Measurements from ENCODE around the gene UNC93B1.
"Not testable (repeated sequence)": the region's sequence is repeated elsewhere in the genome, so short reads cannot be mapped to it uniquely, and the experiment has no call there.

Gene UNC93B1

DNA sequence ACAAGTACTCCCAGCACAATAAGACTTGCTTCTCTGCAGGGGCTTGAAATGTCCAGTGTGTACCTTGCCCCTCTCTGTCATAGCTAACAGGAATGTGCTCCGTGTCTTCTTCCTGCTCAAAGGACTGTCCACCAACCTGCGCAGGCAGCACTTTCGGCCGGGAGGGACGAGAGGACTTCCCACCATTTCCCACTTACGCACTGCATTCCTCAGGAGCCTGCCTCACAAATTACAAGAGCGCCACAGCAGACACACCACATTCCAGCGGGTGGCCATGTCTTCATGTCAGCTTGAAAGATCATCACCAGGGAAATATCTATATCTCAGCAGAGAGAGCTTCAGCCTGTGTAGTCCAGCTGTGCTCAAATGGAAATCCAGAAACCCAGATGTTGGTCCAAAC lies 53.2 kb downstream of the UNC93B1 start:
- DNase-seq: peak; percentile 75 to 81
- not testable (repeated sequence) for H3K23ac ChIP-seq (ENCODE audit: low read length)

DNA sequence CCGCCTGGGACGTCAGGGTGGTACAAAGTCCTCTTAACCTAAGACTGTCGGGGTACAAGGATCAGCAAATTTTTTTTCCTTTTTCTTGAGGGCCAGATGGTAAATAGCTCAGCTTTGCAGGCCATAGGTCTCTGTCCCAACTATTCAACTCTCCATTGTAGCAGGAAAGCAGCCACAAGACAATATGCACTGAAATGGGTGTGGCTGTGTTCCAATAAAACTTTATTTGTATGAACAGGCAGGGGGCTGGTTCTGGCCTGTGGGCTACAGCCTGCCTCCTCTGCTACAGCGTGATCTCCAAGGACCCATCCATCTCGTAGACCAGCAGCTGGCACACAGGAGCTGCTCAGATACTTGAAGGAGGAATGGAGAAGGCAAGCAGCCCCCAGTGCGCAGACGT lies 56.1 kb downstream of the UNC93B1 start:
- H3K23ac ChIP-seq (ENCODE audit: low read length); H2AK5ac ChIP-seq (ENCODE audit: low read length); H2AFZ ChIP-seq (ENCODE audit: insufficient read depth, low read length, poor library complexity); H4K12ac ChIP-seq (ENCODE audit: low read depth, low read length); H3K79me2 ChIP-seq (ENCODE audit: control insufficient read depth, insufficient read depth, low read length, poor library complexity); H3K9ac ChIP-seq (ENCODE audit: low read length); H3K4me1 ChIP-seq (ENCODE audit: control insufficient read depth in 1 of 2, insufficient read depth in 2 of 2, low read length in 2 of 2); H2BK5ac ChIP-seq (ENCODE audit: low read depth, low read length, poor library complexity); H3K27me3 ChIP-seq (ENCODE audit: insufficient read depth, low read length); H4K8ac ChIP-seq (ENCODE audit: low read depth, low read length); H3K9me3 ChIP-seq (ENCODE audit: insufficient read depth, low read depth, low read length); H3K14ac ChIP-seq (ENCODE audit: low read length); H4K91ac ChIP-seq (ENCODE audit: low read depth, low read length); H2BK120ac ChIP-seq (ENCODE audit: insufficient read depth, low read length, poor library complexity); H3K4me2 ChIP-seq (ENCODE audit: low read length); H3K18ac ChIP-seq (ENCODE audit: low read length); H3K4me3 ChIP-seq (ENCODE audit: low read depth, low read length); H3K27ac ChIP-seq (ENCODE audit: low read depth, low read length); DNase-seq; H2BK12ac ChIP-seq (ENCODE audit: low read length); H3K36me3 ChIP-seq (ENCODE audit: control insufficient read depth in 1 of 2, insufficient read depth in 2 of 2, low read length in 2 of 2); H3K79me1 ChIP-seq (ENCODE audit: low read length); H3K4ac ChIP-seq (ENCODE audit: low read depth, low read length): not testable (repeated sequence)
- no CpG with 5 or more reads among the region's 7 CpGs for WGBS (ENCODE audit: extremely low coverage, insufficient coverage, insufficient read length)

More for the DNA sequence above, 53.2 kb downstream of the UNC93B1 start:
- no CpG with 5 or more reads among the region's 8 CpGs for WGBS (ENCODE audit: extremely low coverage, insufficient coverage, insufficient read length)
- not testable (repeated sequence) for H4K91ac ChIP-seq (ENCODE audit: low read depth, low read length); H2BK120ac ChIP-seq (ENCODE audit: insufficient read depth, low read length, poor library complexity); H3K14ac ChIP-seq (ENCODE audit: low read length); H4K8ac ChIP-seq (ENCODE audit: low read depth, low read length); H3K4ac ChIP-seq (ENCODE audit: low read depth, low read length); H3K36me3 ChIP-seq (ENCODE audit: control insufficient read depth in 1 of 2, insufficient read depth in 2 of 2, low read length in 2 of 2); H2BK12ac ChIP-seq (ENCODE audit: low read length); H2AFZ ChIP-seq (ENCODE audit: insufficient read depth, low read length, poor library complexity); H3K9me3 ChIP-seq (ENCODE audit: insufficient read depth, low read depth, low read length); H3K27ac ChIP-seq (ENCODE audit: low read depth, low read length); H3K4me1 ChIP-seq (ENCODE audit: control insufficient read depth in 1 of 2, insufficient read depth in 2 of 2, low read length in 2 of 2); H4K12ac ChIP-seq (ENCODE audit: low read depth, low read length); H3K79me2 ChIP-seq (ENCODE audit: control insufficient read depth, insufficient read depth, low read length, poor library complexity); H2AK5ac ChIP-seq (ENCODE audit: low read length); H3K4me2 ChIP-seq (ENCODE audit: low read length); H3K27me3 ChIP-seq (ENCODE audit: insufficient read depth, low read length); H3K9ac ChIP-seq (ENCODE audit: low read length); H3K18ac ChIP-seq (ENCODE audit: low read length); H3K4me3 ChIP-seq (ENCODE audit: low read depth, low read length); H2BK5ac ChIP-seq (ENCODE audit: low read depth, low read length, poor library complexity); H3K79me1 ChIP-seq (ENCODE audit: low read length)

DNA sequence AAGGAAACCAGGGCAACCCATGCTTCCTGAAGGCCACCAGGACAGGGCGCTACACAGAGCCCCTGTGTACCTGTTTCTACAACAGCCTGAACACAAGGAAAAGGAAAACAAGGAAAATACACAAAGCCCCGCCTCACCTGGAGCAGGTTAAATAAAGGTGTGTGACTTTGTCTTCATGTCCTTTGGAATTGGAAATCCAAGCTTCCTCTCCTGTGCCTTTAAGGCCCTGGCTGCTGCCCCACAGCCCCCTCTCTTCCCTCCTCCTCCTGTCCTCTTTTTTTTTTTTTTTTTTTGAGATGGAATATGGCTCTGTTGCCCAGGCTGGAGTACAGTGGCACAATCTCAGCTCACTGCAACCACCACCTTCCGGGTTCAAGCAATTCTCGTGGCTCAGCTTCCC lies 57.5 kb downstream of the UNC93B1 start:
- not testable (repeated sequence) for H3K14ac ChIP-seq (ENCODE audit: low read length); H3K9me3 ChIP-seq (ENCODE audit: insufficient read depth, low read depth, low read length); H2BK12ac ChIP-seq (ENCODE audit: low read length); H2BK120ac ChIP-seq (ENCODE audit: insufficient read depth, low read length, poor library complexity); H4K91ac ChIP-seq (ENCODE audit: low read depth, low read length); H2AK5ac ChIP-seq (ENCODE audit: low read length); H3K4ac ChIP-seq (ENCODE audit: low read depth, low read length); H2BK5ac ChIP-seq (ENCODE audit: low read depth, low read length, poor library complexity); H2AFZ ChIP-seq (ENCODE audit: insufficient read depth, low read length, poor library complexity); DNase-seq; H3K4me2 ChIP-seq (ENCODE audit: low read length); H4K12ac ChIP-seq (ENCODE audit: low read depth, low read length); H3K79me1 ChIP-seq (ENCODE audit: low read length); H3K4me3 ChIP-seq (ENCODE audit: low read depth, low read length); H3K27me3 ChIP-seq (ENCODE audit: insufficient read depth, low read length); H4K8ac ChIP-seq (ENCODE audit: low read depth, low read length); H3K18ac ChIP-seq (ENCODE audit: low read length); H3K79me2 ChIP-seq (ENCODE audit: control insufficient read depth, insufficient read depth, low read length, poor library complexity); H3K23ac ChIP-seq (ENCODE audit: low read length); H3K9ac ChIP-seq (ENCODE audit: low read length); H3K4me1 ChIP-seq (ENCODE audit: control insufficient read depth in 1 of 2, insufficient read depth in 2 of 2, low read length in 2 of 2); H3K27ac ChIP-seq (ENCODE audit: low read depth, low read length); H3K36me3 ChIP-seq (ENCODE audit: control insufficient read depth in 1 of 2, insufficient read depth in 2 of 2, low read length in 2 of 2)
- no CpG with 5 or more reads among the region's 4 CpGs for WGBS (ENCODE audit: extremely low coverage, insufficient coverage, insufficient read length)

DNA sequence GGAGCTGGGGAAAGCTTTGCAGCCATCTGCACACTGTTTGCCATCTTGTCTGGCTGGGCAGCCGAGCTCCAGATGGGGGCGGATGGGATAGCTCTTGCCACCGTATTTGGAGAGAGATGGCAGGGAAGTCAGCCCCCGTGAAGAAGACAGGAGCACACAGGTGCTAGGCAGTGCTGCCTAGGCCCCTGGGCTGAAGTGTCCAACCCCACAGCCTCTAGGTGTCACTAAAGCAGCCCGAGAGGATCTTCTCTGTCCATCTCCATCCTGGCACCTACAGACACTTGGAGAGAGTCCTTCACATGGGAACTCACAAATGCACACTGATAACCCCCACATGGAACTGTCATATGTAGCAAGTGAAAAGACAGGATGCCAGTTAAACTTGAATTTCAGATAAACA lies 60.5 kb downstream of the UNC93B1 start:
- WGBS (ENCODE audit: extremely low coverage, insufficient coverage, insufficient read length): no CpG with 5 or more reads among the region's 5 CpGs
- DNase-seq; H3K79me1 ChIP-seq (ENCODE audit: low read length): not testable (repeated sequence)

More for the DNA sequence above, 60.5 kb downstream of the UNC93B1 start:
- H3K14ac ChIP-seq (ENCODE audit: low read length); H4K12ac ChIP-seq (ENCODE audit: low read depth, low read length); H2AFZ ChIP-seq (ENCODE audit: insufficient read depth, low read length, poor library complexity); H3K27me3 ChIP-seq (ENCODE audit: insufficient read depth, low read length); H2AK5ac ChIP-seq (ENCODE audit: low read length); H3K4ac ChIP-seq (ENCODE audit: low read depth, low read length); H2BK5ac ChIP-seq (ENCODE audit: low read depth, low read length, poor library complexity); H4K91ac ChIP-seq (ENCODE audit: low read depth, low read length); H3K27ac ChIP-seq (ENCODE audit: low read depth, low read length); H3K4me1 ChIP-seq (ENCODE audit: control insufficient read depth in 1 of 2, insufficient read depth in 2 of 2, low read length in 2 of 2); H3K18ac ChIP-seq (ENCODE audit: low read length); H3K36me3 ChIP-seq (ENCODE audit: control insufficient read depth in 1 of 2, insufficient read depth in 2 of 2, low read length in 2 of 2); H3K9me3 ChIP-seq (ENCODE audit: insufficient read depth, low read depth, low read length); H3K9ac ChIP-seq (ENCODE audit: low read length); H3K4me3 ChIP-seq (ENCODE audit: low read depth, low read length); H3K4me2 ChIP-seq (ENCODE audit: low read length); H4K8ac ChIP-seq (ENCODE audit: low read depth, low read length); H3K23ac ChIP-seq (ENCODE audit: low read length); H2BK12ac ChIP-seq (ENCODE audit: low read length); H3K79me2 ChIP-seq (ENCODE audit: control insufficient read depth, insufficient read depth, low read length, poor library complexity); H2BK120ac ChIP-seq (ENCODE audit: insufficient read depth, low read length, poor library complexity): not testable (repeated sequence)

All from trophoblast cell (in vitro differentiated cells and primary cell).